ENCODE results near the gene NPY. TPM values are rescaled to one million over a fixed set of nuclear protein-coding genes. Genes with fewer than 3 reads are reported as not detected.
"Not testable (repeated sequence)": the region's sequence is repeated elsewhere in the genome, so short reads cannot be mapped to it uniquely, and the experiment has no call there.

NPY gene
- polyA plus RNA-seq (ENCODE audit: low read depth in 6 of 6): under 1 TPM in 1 of 6 donors, not detected in 5; 0.64 TPM

DNA sequence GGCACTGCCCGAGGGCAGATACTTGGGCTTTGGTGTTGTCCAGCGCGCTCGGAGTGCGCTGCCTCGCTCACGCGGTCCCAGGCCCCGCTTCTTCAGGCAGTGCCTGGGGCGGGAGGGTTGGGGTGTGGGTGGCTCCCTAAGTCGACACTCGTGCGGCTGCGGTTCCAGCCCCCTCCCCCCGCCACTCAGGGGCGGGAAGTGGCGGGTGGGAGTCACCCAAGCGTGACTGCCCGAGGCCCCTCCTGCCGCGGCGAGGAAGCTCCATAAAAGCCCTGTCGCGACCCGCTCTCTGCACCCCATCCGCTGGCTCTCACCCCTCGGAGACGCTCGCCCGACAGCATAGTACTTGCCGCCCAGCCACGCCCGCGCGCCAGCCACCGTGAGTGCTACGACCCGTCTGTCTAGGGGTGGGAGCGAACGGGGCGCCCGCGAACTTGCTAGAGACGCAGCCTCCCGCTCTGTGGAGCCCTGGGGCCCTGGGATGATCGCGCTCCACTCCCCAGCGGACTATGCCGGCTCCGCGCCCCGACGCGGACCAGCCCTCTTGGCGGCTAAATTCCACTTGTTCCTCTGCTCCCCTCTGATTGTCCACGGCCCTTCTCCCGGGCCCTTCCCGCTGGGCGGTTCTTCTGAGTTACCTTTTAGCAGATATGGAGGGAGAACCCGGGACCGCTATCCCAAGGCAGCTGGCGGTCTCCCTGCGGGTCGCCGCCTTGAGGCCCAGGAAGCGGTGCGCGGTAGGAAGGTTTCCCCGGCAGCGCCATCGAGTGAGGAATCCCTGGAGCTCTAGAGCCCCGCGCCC is at the start of gene NPY:
Gene NPY (plus strand): TSS at position 294 of the 802 bp plus-strand sequence. CDS start 1,051 bp downstream, outside the sequence.
- Mint-ChIP-seq H3K36me3 (no peaks in the 10 kb centered on the region), H3K9me3 (no peaks in the 10 kb centered on the region), H3K4me3 (peak within 1 kb of the TSS; percentile 42 to 93 (median 85)), H3K27me3 (peaks cover 32 to 44% (median 41%) of the 10 kb centered on the region in 3 donors), H3K27ac (peak within 1 kb of the TSS in 2 of 6 donors; percentile 45 to 87), H3K4me1 (peaks cover 13 to 22% (median 21%) of the 10 kb centered on the region in 3 donors)
- ATAC-seq (ENCODE audit: low read depth in 2 of 2) (peak; percentile 65 to 66), DNase-seq (peak; percentile 32)

DNA sequence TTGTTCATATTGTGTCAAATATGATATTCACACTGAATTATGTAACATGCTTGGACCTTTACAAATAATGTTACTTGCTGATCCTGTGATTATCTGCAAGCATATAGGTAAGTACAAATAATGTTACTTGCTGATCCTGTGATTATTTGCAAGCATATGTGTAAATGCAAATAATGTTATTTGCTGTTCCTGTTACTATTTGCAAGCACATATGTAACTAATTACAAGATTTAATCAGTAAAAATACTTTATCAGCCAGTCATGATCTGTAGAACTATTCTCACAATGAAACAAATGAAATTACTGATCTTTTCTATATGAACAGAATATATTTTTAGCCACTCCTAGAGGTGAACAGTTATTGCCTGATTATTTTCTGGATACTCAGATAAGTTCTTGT is 44.7 kb upstream of the NPY start:
- no peak overlapping the region for H3K27ac Mint-ChIP-seq
- DNase-seq (no peak), ATAC-seq (ENCODE audit: low read depth in 2 of 2) (no peak)
- no peak overlapping the region for H3K4me3 Mint-ChIP-seq
- no peaks in the 10 kb centered on the region for H3K4me1 Mint-ChIP-seq
- H3K27me3 Mint-ChIP-seq: peaks cover 15 to 21% (median 20%) of the 10 kb centered on the region in 3 donors
- no peaks in the 10 kb centered on the region for H3K36me3 Mint-ChIP-seq
- H3K9me3 Mint-ChIP-seq: peaks cover 0 to 2% (median 0%) of the 10 kb centered on the region in 7 donors

DNA sequence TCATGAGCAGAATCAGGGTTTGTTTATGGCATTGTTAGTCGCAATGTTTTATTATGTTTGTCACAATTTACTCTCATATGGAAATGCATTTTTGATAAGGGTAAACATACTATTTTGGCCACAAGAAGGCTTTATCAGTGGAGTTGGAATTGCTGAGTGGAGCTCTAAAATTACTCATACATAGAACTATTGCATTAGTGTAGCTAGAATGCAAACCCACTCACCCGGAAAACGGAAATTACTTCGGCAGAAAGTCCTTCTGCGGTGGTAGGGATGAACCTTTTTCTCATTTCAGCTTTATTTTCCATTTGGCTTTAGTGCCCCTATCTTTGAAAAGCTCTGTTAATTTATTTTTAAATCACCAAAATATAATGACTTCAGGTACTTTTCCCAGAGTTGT is 42.8 kb upstream of the NPY start:
- Mint-ChIP-seq H3K27ac (no peak overlapping the region), H3K4me1 (no peaks in the 10 kb centered on the region), H3K4me3 (no peak overlapping the region), H3K36me3 (no peaks in the 10 kb centered on the region), H3K9me3 (peaks cover 0 to 2% (median 0%) of the 10 kb centered on the region in 7 donors), H3K27me3 (peaks cover 10 to 15% (median 13%) of the 10 kb centered on the region in 3 donors)
- DNase-seq: no peak
- ATAC-seq (ENCODE audit: low read depth in 2 of 2): no peak

DNA sequence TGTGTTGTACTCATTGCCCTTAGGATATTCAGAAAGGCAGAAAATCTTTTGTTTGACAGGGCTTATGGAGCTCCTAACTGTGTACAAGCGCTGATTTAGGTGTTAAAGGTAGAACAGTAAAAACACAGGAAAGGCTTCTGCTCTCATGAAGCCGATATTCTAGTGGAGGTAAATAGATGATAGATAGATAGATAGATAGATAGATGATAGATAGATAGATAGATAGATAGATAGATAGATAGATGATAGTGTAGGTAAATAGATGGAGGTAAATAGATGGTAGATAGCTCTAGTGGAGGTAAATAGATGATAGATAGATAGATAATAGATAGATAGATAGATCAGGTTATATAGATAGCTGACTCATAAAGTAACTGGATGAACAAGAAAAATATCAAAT is 39.4 kb upstream of the NPY start:
- no peak for ATAC-seq (ENCODE audit: low read depth in 2 of 2)
- no peak overlapping the region for H3K4me3 Mint-ChIP-seq

GRCh38 chr7:24245362-24245761 is 38.6 kb upstream of the NPY start:
- no peaks in the 10 kb centered on the region for H3K4me1 Mint-ChIP-seq
- no peaks in the 10 kb centered on the region for H3K36me3 Mint-ChIP-seq
- no peak overlapping the region for H3K27ac Mint-ChIP-seq
- H3K27me3 Mint-ChIP-seq: peaks cover 11 to 19% (median 18%) of the 10 kb centered on the region in 3 donors
- no peak overlapping the region for H3K4me3 Mint-ChIP-seq
- DNase-seq: no peak
- no peak for ATAC-seq (ENCODE audit: low read depth in 2 of 2)
- peaks cover 0 to 9% (median 2%) of the 10 kb centered on the region in 7 donors for H3K9me3 Mint-ChIP-seq

More for the DNA sequence above, 39.4 kb upstream of the NPY start:
- Mint-ChIP-seq H3K36me3 (no peaks in the 10 kb centered on the region), H3K9me3 (peaks cover 0 to 6% (median 2%) of the 10 kb centered on the region in 7 donors), H3K27ac (no peak overlapping the region), H3K27me3 (peaks cover 11 to 19% (median 18%) of the 10 kb centered on the region in 3 donors), H3K4me1 (no peaks in the 10 kb centered on the region)
- no peak for DNase-seq

DNA sequence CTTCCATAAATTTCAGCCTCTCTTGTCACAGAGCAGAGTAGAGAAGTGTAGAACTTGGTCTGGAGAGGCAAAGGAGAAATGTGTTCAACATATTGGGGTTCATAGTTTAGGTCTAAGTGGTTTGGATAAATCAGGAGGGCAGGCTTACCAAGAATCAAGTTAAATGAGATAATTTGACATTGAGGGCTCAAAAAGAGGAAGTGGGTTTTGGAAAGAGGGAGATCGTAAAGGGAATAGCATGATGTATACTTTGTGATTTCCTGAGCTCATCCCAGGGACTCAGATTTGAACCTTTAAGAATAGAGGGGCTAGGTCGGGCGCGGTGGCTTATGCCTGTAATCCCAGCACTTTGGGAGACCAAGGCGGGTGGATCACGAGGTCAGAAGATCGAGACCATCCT is 34.7 kb upstream of the NPY start:
- H3K4me1 Mint-ChIP-seq: peaks cover 2 to 5% (median 5%) of the 10 kb centered on the region in 3 donors
- H3K4me3 Mint-ChIP-seq: no peak overlapping the region
- H3K27me3 Mint-ChIP-seq: peaks cover 5 to 11% (median 10%) of the 10 kb centered on the region in 3 donors
- H3K27ac Mint-ChIP-seq: no peak overlapping the region
- no peak for DNase-seq
- peaks cover 5 to 29% (median 17%) of the 10 kb centered on the region in 7 donors for H3K9me3 Mint-ChIP-seq
- ATAC-seq (ENCODE audit: low read depth in 2 of 2): no peak
- H3K36me3 Mint-ChIP-seq: peaks cover 0 to 11% of the 10 kb centered on the region in 2 donors

- DNase-seq (no peak), ATAC-seq (ENCODE audit: low read depth in 2 of 2) (no peak)
- Mint-ChIP-seq H3K4me3 (no peak overlapping the region), H3K4me1 (peaks cover 8 to 20% (median 11%) of the 10 kb centered on the region in 3 donors), H3K36me3 (peaks cover 0 to 11% of the 10 kb centered on the region in 2 donors), H3K27ac (no peak overlapping the region), H3K27me3 (peaks cover 5 to 11% (median 10%) of the 10 kb centered on the region in 3 donors), H3K9me3 (peaks cover 5 to 29% (median 17%) of the 10 kb centered on the region in 7 donors)
These were observed 32.4 kb upstream of the NPY start for GRCh38 chr7:24251568-24251967.

GRCh38 chr7:24255139-24255538 is 28.9 kb upstream of the NPY start:
- Mint-ChIP-seq H3K27ac (peak overlapping the region in 1 of 6 donors; percentile 75), H3K27me3 (peaks cover 4 to 21% (median 8%) of the 10 kb centered on the region in 3 donors), H3K4me1 (peaks cover 8 to 20% (median 11%) of the 10 kb centered on the region in 3 donors), H3K36me3 (peaks cover 0 to 11% of the 10 kb centered on the region in 2 donors), H3K9me3 (peaks cover 5 to 24% (median 17%) of the 10 kb centered on the region in 7 donors), H3K4me3 (peak overlapping the region in 3 of 8 donors; percentile 5 to 29 (median 11))
- ATAC-seq (ENCODE audit: low read depth in 2 of 2) (no peak), DNase-seq (no peak)

- not testable (repeated sequence) for DNase-seq; H3K4me3 Mint-ChIP-seq; H3K27ac Mint-ChIP-seq; H3K9me3 Mint-ChIP-seq; H3K36me3 Mint-ChIP-seq; ATAC-seq (ENCODE audit: low read depth in 2 of 2)
- Mint-ChIP-seq H3K27me3 (peaks cover 4 to 21% (median 8%) of the 10 kb centered on the region in 3 donors), H3K4me1 (peaks cover 8 to 20% (median 11%) of the 10 kb centered on the region in 3 donors)
These were observed 25.7 kb upstream of the NPY start for GRCh38 chr7:24258324-24258723.

DNA sequence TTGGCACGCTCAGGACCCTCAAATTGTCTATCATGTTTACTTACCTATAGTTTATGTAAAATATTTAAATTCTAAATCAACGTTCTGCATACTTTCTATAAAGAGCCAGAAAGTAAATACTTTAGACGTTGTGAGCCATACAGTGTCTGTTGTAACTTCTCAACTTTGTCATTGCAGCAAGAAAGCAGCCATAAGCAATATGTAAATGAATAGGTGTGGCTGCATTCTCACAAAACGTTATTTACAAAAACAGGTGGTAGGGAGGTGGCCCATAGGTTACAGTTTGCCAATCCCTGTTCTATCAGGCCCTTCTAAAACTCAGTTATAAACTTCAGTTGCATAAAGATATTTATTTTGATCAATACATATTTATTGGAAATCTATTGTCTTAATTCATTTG is 12.1 kb upstream of the NPY start:
- peaks cover 5 to 23% (median 11%) of the 10 kb centered on the region in 3 donors for H3K27me3 Mint-ChIP-seq
- DNase-seq (no peak), ATAC-seq (ENCODE audit: low read depth in 2 of 2) (no peak)
- peaks cover 0 to 14% (median 6%) of the 10 kb centered on the region in 7 donors for H3K9me3 Mint-ChIP-seq
- peaks cover 3 to 6% (median 5%) of the 10 kb centered on the region in 3 donors for H3K4me1 Mint-ChIP-seq
- H3K36me3 Mint-ChIP-seq: no peaks in the 10 kb centered on the region
- no peak overlapping the region for H3K4me3 Mint-ChIP-seq
- no peak overlapping the region for H3K27ac Mint-ChIP-seq

GRCh38 chr7:24279512-24279911 is 4.5 kb upstream of the NPY start:
- no peaks in the 10 kb centered on the region for H3K36me3 Mint-ChIP-seq
- peaks cover 0 to 7% (median 0%) of the 10 kb centered on the region in 7 donors for H3K9me3 Mint-ChIP-seq
- H3K4me1 Mint-ChIP-seq: peaks cover 9 to 11% (median 9%) of the 10 kb centered on the region in 3 donors
- H3K27ac Mint-ChIP-seq: no peak overlapping the region
- no peak overlapping the region for H3K4me3 Mint-ChIP-seq
- no peak for DNase-seq
- ATAC-seq (ENCODE audit: low read depth in 2 of 2): no peak
- peaks cover 14 to 49% (median 33%) of the 10 kb centered on the region in 3 donors for H3K27me3 Mint-ChIP-seq

DNA sequence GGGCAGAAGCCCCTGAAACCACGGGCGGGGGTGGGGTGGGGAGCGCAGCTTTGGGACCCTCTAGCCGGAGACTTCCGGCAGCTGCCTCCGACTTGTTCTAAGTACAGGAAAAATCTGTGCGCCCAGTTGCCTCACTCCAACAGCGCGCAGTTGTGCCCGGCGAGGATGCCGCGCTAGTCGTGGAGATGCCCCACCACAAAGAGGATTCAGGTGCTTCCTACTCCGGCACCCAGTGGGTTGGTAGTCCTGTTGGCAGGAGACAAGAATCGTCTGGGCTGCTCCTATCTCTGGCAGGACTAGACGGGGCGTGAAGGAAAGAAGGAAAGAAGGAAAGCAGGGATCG is 465 bp upstream of the NPY start:
- ATAC-seq (ENCODE audit: low read depth in 2 of 2) (peak; percentile 34 to 41), DNase-seq (peak; percentile 14)
- Mint-ChIP-seq H3K36me3 (no peaks in the 10 kb centered on the region), H3K9me3 (no peaks in the 10 kb centered on the region), H3K27me3 (peaks cover 32 to 44% (median 39%) of the 10 kb centered on the region in 3 donors), H3K27ac (peak overlapping the region in 1 of 6 donors; percentile 87), H3K4me1 (peaks cover 13 to 22% (median 21%) of the 10 kb centered on the region in 3 donors), H3K4me3 (peak overlapping the region; percentile 5 to 93 (median 85))

DNA sequence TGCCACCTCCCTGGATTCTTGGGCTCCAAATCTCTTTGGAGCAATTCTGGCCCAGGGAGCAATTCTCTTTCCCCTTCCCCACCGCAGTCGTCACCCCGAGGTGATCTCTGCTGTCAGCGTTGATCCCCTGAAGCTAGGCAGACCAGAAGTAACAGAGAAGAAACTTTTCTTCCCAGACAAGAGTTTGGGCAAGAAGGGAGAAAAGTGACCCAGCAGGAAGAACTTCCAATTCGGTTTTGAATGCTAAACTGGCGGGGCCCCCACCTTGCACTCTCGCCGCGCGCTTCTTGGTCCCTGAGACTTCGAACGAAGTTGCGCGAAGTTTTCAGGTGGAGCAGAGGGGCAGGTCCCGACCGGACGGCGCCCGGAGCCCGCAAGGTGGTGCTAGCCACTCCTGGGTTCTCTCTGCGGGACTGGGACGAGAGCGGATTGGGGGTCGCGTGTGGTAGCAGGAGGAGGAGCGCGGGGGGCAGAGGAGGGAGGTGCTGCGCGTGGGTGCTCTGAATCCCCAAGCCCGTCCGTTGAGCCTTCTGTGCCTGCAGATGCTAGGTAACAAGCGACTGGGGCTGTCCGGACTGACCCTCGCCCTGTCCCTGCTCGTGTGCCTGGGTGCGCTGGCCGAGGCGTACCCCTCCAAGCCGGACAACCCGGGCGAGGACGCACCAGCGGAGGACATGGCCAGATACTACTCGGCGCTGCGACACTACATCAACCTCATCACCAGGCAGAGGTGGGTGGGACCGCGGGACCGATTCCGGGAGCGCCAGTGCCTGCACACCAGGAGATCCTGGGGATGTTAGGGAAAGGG is 913 bp downstream of the NPY start:
- Mint-ChIP-seq H3K4me1 (peaks cover 14 to 24% (median 23%) of the 10 kb centered on the region in 3 donors), H3K4me3 (peak overlapping the region; percentile 42 to 93 (median 83)), H3K36me3 (no peaks in the 10 kb centered on the region), H3K27ac (no peak overlapping the region), H3K27me3 (peaks cover 32 to 44% (median 41%) of the 10 kb centered on the region in 3 donors), H3K9me3 (no peaks in the 10 kb centered on the region)
- ATAC-seq (ENCODE audit: low read depth in 2 of 2): peak in 1 of 2 donors; percentile 13
- DNase-seq: no peak

Data from naive B cell (primary cell).